Superior temporal gyrus (tissue), 1 donor: ENCODE data around the gene NAV1.
"Not testable (repeated sequence)": the region's sequence is repeated elsewhere in the genome, so short reads cannot be mapped to it uniquely, and the experiment has no call there.

Experiments
- DNase-seq: peaks from one replicate; pipeline ENCODE4 v3.0.0-alpha.2; 2016; ENCODE audit errors: extremely low spot score

Gene NAV1

DNA sequence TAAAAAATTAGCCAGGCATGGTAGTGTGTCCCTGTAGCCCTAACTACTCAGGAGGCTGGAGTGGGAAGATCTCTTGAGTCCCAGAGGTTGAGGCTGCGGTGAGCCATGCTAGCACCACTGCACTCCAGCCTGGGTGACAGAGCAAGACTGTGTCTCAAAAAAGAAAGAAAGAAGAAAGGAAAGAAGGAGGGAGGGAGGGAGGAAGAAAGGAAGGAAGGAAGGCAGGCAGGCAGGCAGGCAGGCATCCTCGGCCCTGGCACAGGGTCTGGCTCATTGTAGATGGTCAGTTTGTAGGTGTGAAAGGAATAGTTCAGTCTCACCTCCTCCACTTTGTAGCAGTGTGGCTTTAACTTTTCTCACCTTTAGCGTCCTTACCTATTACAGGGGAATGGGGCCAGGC lies 25.0 kb downstream of the NAV1 start:
- DNase-seq, result no peak

DNA sequence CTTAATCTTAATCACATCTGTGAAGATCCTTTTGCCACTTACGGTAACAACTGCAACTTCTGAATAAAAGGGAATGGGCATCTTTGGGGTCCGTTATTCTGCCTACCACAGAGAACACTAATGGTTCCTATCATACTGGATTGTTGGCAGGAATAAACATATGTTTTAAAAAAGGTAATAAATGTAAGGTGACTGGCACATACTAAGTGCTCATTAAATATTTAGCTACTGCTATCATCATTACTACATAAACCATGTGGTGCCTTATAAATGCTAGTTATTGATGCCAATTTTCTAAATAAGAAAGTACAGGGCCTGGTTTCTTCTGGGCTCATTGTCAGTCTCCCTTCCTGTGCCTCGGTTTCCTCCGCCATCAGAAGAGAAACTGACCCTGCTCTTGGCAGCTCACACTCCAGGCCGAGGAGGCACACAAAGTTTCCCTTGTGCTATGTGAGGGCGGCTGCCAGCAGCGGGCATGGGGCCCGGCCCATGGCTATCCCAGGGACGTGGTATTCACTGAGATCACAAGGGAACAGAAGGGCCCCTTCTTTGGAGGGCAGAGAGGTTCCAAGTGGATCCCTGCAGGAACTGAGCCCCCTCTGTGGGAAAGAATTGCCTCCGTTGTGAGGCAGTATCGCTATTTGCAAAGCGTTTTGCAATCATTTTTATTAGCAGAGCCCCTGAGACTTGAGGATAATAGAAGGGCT lies 26.2 kb downstream of the NAV1 start:
- DNase-seq, result peak; percentile 97

DNA sequence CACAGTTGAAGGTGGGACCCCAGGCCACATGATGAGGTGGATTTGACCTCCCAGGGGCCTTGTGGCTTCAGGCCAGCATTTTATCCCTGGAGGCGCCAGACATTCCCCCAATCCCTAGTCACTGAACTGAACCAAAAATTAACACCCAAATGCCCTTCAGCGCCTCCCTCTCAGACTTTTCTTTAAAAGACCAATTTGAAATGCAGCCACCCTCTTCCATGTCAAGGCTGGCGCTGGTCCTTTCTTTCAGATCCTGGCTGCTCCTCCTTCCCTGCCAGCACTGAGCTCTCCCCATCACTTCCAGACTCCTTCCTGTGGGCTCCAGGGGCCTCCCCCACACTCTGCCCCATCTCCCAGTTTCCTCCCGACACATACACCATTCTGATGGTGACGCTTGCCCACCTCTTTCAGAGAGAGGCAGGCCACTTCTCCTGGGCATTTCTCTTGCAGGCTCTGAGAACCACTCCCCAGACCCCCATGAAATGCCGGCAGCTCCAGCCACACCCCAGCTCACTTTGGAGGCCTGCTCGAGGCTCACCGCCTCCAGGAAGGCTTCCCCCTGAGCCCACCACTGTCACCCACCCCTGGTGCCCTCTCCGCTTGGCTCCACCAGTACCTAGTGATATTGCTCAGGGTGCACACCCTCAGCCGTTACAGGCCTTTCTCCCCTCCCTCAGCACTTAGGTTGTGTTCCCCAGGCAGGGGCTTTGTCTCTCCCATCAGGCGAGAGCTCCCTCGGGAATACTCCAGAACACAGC lies 27.0 kb downstream of the NAV1 start:
- DNase-seq, result peak; percentile 73

DNA sequence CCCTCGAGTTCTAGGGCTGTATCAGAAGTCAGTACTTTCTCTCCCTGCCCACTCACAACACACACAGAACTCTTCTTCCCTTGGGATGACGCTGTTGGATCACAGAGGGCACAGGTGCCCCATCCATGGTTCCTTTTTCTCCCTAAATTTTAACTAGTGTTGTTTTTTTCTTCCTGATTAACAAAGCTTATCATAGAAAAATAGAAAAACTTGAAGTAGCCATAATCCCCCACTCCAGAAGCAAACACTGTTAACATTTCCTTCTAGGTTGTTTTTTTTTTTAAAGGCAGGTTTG lies 27.5 kb downstream of the NAV1 start:
- no peak for DNase-seq

DNA sequence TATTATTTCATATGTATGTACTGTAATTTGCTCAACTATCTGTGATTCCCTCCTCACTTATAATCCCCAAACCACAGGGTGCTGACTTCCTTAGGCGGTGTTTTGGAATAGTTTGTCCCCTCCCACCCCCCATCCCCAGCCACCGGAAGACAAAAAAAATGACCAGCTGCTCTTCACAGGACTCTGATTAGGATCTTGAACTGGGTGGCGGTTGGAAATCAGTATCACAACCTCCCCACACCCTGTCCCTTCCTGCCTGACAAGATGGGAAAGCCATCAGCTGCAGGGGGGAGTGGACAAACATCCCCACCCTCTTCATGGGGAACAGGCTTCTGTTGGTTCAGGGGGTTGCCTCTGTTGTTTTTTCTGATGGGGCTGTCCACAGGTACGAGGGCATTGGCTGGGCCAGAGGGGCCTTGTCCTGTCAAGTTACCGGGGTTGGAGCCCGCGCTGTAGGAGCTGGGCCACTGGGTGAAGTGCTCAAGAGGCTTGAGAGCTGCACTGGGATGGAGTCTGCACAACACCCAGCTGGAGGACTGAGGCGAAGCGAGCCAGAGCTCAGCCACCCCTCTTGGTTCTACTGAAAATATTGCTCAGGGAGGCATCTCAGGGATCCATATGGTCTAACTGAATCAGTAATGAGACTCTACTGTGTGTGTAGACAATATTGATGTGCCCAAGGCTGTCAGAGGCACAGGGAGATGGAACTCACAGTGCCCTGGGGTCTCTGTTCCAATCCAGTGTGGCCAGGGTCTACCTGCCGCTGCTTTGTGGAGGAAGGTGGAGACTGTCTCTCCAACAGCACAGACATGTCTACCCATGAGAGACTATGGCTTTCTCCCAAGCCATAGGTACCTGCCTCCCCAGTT lies 28.2 kb downstream of the NAV1 start:
- DNase-seq, result no peak

DNA sequence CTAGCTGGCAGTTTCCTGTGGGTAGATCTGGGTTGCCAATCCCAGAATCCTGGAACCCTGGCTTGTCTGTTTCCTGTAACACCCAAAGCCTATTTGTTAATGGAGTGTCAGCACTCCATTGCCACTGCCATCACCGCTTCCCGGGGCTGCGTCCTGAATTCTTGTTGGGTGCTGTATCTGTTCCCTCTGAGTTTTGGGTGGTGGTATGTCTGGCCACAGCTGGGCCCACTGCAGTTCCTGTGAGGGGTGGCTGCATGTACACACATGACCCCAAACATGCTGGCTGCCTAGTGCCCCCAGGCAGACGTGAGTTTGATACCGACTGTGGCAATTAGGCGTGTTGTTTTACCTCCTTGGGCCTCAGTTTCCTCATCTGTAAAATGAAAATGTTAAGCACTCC lies 29.3 kb downstream of the NAV1 start:
- no peak for DNase-seq

DNA sequence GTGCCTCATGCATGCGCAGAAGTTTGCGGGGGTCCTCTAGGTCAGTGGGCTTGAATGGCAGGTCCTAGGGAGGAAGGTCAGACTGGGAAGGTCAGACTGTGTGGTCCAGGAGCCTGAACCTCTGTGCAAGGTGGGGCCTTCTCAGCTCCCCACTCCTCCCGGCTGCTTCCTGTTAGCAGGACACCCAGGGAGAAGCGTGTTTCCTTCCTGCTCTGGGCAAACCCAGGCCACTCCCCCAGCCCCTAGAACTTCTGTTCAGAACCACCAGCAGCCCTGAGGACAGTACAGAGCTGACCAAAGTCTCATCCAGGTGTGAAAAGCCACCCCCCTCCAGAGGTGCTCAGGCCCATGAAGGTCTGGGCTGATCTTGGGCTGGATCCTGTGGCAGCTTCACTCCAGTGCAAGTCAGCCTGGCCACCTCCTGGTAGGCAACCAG lies 29.9 kb downstream of the NAV1 start:
- no peak for DNase-seq

DNA sequence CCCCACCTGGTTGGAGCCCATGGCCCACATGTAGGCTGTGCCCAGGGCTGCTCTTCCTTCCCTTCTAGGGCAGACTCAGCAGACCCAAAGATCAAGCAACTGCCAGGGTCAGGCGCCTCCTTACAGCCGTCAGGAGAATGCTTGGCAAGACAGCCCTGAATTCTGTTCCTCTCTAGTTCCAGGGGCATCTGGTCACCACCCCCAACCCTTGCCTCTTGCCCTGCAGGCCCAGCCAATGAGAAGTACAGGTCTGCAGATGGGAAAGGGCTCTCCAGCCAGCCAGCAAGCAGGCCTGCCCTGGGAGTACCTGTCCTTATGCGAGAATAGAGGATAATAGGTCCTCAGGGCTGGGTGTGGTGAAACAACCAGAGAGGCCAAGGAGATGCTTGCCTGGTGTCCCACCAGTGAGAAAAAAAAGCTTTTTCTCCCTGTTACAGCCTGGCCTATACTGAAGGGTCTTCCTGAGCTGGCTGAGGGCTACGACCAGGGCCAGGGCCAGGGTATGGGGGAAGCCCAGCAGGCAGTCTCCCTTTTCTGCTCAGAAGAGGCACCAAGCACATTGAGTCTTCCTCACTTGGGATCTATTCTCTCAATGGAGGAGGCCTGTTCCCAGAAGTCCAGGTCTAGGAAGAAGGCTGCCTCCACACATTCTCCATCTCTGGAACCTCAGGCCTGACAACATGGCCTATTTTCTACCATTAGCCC lies 31.4 kb downstream of the NAV1 start:
- no peak for DNase-seq

DNA sequence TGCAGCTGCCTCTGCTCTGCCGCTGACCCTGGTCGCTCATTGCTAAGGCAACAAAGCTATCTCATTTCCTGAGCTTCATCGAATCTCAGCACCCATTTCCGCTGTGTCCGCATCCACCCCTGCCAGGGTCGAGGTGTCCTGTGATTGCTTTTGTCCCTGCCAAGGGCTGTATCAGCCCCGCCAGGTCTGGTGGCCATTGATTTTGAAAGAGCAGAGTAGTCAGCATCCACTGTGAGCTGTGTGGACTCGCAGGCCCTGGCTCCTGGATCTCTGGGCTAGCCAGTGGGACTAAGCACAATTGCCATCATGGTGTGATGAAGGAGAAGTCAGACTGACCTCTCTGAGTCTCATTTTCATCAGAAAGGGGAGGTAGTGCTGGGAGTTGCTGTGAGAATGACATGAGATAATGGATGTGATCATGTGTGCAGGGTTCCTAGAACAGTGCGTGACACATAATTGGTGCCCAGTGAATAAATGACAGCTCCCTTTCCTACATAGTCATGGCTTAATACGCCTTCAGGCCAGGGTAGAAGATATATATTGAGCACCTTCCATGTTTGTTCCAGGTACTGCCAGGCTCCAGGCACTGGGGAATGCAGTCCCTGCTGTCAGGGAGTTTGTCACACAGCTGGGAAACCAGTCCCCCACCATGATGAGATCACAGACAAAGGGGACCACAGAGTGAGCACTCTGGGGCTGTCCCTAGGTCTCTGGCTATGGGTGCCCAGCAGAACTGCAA lies 32.1 kb downstream of the NAV1 start:
- peak; percentile 53 for DNase-seq

DNA sequence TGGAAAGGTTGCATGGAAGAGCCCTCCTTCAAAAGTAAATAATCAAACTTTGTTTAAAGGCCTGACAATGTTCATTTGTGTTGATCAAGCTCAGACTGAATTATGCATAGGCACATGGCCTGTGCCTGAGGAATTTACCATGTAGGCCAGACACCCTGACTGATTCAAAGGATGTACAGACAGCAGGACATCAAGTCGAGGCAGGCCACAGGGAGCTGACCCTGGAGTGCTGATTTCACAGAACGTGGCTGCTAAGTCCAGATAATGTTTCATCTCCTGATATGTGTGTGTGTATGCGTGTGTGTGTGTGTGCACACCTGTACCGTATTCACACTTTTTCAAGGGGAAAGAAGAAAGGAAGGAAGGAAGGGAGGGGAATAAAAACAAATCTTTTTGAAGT lies 34.1 kb downstream of the NAV1 start:
- no peak for DNase-seq

DNA sequence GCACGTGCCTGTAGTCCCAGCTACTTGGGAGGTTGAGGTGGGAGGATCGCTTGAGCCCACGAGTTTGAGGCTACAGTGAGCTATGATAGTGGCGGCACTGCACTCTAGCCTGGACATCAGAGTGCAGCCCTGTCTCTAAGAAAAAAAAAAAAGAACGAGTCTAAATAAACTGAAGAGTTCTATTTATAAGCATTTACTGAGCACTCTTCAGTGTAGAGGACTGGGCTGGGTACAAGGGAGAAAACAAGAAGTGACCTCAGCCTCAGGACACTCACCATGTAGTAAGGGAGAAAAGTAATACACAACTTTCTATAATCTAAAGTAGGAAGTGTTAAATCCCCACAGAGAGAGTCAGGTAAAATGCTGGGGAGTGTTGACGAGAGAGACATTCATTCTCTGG lies 35.0 kb downstream of the NAV1 start:
- no peak for DNase-seq

DNA sequence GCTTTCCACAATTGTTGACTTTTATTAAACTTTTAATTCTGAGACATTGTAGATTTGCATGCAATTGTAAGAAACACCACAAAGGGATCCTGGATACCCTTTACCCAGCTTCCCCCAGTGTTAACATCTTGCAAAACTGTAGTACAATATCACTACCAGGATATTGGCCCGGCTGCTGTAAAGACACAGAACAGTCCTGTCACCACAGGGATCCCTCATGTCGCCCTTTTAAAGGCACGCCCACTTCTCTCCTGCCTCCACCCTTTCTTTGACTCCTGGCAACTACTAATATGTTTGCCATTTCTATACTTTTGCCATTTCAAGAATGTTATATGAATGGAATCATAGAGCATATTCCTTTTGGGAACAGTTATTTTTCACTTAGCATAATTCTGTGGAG lies 37.0 kb downstream of the NAV1 start:
- DNase-seq, result no peak

DNA sequence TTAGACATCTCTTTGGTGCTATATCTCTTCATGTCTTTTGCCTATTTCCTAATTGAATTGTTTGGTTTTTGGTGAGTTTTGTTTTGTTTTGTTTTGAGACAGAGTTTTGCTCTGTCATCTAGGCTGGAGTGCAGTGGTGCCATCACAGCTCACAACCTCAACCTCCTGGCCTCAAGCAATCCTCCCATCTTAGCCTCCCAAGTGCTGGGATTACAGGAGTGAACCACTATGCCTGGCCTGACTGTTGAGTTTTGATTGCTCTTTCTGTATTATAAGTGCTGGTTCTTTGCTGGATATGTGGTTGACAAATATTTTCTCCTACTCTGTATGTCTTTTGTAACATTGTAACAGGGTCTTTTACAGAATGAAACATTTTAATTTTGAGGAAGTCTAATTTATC lies 38.0 kb downstream of the NAV1 start:
- DNase-seq, result no peak

DNA sequence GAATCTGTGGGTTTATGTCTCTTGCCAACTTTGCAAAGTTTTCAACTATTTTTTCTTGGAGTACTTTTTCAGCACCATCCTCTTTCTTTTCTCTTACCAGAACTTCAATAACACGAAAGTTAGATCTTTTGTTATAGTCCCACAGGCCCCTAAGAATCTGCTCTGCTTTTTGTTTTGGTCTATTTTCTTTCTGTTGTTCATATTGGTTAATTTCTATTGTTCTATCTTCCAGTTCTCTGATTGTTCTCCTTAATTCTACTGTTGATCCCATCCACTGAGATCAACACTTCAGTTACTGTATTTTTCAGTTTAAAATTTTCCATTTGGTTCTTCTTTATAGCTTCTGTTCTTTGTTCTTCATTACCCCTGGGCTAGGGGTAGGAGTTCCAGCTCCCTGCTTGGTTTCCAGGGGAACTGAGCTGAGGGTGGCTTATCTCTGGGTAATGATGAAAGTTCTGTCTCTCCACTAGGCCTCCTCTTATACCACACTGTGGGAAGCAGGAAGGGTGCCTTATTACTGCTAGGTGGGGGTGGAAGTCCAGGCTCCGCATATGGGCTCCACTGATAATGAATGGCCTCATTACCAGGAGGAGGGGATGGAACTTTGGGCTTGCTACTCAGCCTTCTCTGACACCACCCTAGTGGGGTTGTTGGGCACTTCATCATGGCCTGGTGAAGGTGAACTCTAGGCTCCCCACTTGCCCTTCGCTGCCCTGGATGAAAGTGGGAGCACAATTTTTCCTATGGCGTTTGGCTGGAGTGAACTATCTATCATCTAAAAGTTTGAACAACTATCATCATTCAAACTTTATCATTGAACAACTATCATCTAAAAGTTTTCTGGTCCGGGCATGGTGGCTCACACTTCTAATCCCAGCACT lies 39.3 kb downstream of the NAV1 start:
- no peak for DNase-seq

DNA sequence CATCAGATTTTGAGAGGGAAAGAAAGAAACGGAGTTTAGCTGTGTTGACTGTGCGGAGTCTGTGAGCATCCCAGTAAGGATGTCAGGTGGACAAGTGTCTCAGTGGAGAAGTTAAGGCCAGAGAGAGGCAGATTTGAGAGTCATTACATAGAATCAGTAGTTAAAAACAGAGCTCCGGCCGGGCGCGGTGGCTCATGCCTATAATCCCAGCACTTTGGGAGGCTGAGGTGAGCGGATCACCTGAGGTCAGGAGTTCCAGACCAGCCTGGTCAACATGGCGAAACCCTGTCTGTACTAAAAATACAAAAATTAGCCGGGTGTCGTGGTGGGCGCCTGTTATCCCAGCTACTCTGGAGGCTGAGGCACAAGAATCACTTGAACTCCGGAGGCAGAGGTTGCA lies 42.4 kb downstream of the NAV1 start:
- DNase-seq, result not testable (repeated sequence)

DNA sequence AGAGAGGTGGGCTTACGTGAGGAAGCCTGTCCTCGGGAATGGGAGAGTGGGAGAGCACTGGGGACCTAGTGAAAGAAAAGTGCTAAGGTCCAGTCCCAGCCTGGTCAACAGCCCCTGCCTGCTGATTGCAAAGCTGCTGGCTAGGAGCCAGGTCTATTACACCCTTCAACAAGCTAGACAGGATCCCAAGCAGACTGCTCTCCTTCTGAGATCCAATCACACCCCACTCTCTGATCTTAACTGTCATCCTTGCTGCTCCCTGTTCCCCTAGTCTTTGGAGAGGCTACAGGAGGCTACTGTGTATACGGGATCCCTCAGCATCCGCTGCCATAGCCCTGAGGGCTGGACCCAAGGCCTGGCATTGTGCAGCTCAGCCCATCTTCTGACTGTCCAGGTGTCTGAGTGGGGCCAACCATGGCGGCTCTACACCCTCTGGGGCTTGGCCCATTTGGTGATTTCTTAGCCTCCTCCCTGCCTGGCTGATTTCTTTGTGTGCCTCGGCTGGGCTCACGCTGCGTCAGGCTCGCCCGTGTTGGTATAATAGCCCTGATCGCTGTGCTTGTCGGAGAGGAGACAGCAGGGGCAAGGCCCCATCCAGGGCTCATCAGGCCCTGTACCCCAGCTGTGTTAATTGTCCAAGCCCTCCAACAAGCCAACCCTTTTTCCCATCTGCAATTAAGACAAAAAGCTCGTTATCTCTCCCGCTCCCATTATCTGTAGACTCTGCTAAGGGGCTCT lies 43.9 kb downstream of the NAV1 start:
- DNase-seq, result no peak

DNA sequence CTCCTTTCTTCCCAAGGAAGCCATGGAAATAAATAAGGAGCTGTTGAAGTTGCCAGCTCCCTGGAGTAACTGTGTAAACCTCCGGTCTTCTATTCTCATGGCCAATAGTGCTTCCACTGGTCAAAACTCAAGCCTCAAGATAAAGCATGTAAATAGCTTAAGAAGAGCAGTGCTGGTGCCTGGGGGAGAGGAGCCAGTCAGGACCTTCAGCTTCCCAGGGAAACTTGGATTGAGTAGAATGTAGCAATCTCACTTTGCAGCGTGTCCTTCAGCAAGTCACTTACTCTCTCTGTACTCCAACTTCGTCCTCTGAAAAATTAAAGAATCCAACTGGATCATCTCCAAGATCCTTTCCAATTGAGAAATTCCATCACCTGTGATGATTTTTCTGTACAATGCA lies 44.7 kb downstream of the NAV1 start:
- DNase-seq, result no peak

DNA sequence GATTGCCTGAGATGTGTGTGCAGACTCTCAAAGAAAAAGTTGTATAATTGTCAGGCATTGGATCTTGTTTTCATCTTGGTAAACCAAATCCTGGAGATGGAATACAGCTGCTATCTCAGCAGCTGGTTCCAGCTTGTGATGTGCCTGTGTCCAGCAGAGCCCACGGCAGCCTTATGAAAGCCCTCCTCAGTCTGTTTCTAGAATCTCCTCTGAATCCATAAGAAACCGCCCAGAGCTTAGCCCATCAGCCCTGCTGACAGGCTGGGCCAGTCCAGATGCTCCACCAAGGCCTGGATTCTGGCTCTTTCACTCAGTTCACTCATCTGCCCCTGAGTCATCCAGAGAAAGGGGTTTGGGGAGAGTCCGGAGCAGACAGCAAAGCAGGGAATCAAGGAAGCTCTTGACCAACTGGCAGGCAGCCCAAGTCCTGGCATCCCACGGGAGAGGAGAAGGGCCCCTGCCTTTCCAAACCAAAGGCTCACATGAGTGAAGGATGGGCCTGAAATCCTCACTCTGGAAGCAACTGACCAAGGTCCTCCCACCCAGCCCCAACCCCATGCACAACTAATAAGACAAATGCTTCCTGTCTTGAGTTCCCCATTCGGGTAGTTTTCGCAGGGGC lies 45.7 kb downstream of the NAV1 start:
- no peak for DNase-seq

DNA sequence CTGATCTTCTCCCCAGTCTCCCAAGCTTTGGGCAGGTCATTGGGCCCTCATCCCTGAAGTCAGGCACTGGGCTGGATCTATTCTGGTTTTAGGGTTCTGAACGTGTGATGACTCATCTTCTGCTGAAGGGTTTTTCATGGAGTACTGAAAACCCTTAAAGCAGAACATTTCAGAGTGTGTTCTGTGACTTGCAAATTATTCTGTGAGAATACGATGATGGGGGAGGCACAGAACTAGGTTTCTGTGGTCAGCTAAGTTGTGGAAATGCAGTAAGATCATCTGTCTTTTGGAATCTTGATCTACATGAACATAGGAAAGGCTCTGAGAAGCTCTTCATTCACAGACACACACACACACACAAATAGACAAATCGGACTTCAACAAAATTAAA lies 46.2 kb downstream of the NAV1 start:
- peak; percentile 44 for DNase-seq
